ENCODE results near the gene SYNJ1. TPM values are rescaled to one million over a fixed set of nuclear protein-coding genes. Genes with fewer than 3 reads are reported as not detected.

SYNJ1 gene
- total RNA-seq, 1 donor from 2014 or later, result 4.1 TPM

- H2AFZ ChIP-seq (replicated peaks), result peak overlapping the region; percentile 80
- peak overlapping the region; percentile 98 for H3K4me3 Mint-ChIP-seq
- peaks cover 37% of the 10 kb centered on the region for H3K4me1 Mint-ChIP-seq
- no peaks in the 10 kb centered on the region for H3K27me3 ChIP-seq
- H3K4me3 ChIP-seq, result peak overlapping the region; percentile 94
- no peak for TF ChIP-seq CTCF (IDR thresholded peaks at IDR 0.05)
- TF ChIP-seq EZH2phosphoT487 (IDR thresholded peaks at IDR 0.05), result no peak
- TF ChIP-seq EZH2 (IDR thresholded peaks at IDR 0.05), result no peak
- peaks cover 5% of the 10 kb centered on the region for H3F3A ChIP-seq (ENCODE audit: low read depth)
- H3K9me3 Mint-ChIP-seq, result no peaks in the 10 kb centered on the region
- H4K20me1 ChIP-seq (ENCODE audit: low read depth), result peaks cover 35% of the 10 kb centered on the region
- peak overlapping the region; percentile 94 for H3K4me2 ChIP-seq
- H3K27ac ChIP-seq, result no peak overlapping the region
- H3K9ac ChIP-seq, result peak overlapping the region; percentile 13
- H3K27me3 Mint-ChIP-seq (ENCODE audit: insufficient read depth, low read depth), result peaks cover 10% of the 10 kb centered on the region
- peaks cover 51% of the 10 kb centered on the region for H3K79me2 ChIP-seq (ENCODE audit: low read depth)
- H3K4me1 ChIP-seq, result peaks cover 21% of the 10 kb centered on the region
- peaks cover 14% of the 10 kb centered on the region for H3K36me3 Mint-ChIP-seq
- peak; percentile 19 for DNase-seq (ENCODE audit: low spot score)
- peaks cover 17% of the 10 kb centered on the region for H3K36me3 ChIP-seq
- H3K9me3 ChIP-seq (ENCODE audit: low read depth), result no peaks in the 10 kb centered on the region
- peak overlapping the region; percentile 99 for H3K27ac Mint-ChIP-seq
Observed at GRCh38 chr21:32772281-32773047, 44.7 kb upstream of the SYNJ1 start.

GRCh38 chr21:32770871-32771523, 43.2 kb upstream of the SYNJ1 start:
- peak overlapping the region; percentile 89 for H2AFZ ChIP-seq (replicated peaks)
- H3K4me1 Mint-ChIP-seq, result peaks cover 40% of the 10 kb centered on the region
- H3K9me3 ChIP-seq (ENCODE audit: low read depth), result no peaks in the 10 kb centered on the region

GRCh38 chr21:32768530-32768929, 40.7 kb upstream of the SYNJ1 start:
- no peak overlapping the region for H3K9ac ChIP-seq
- peaks cover 89% of the 10 kb centered on the region for H3K79me2 ChIP-seq (ENCODE audit: low read depth)
- H3K9me3 ChIP-seq (ENCODE audit: low read depth), result no peaks in the 10 kb centered on the region
- no peak overlapping the region for H3K27ac ChIP-seq
- H3K4me2 ChIP-seq, result peak overlapping the region; percentile 98
- Mint-ChIP-seq H3K36me3 (peaks cover 35% of the 10 kb centered on the region), H3K4me1 (peaks cover 45% of the 10 kb centered on the region), H3K4me3 (peak overlapping the region; percentile 1), H3K27me3 (ENCODE audit: insufficient read depth, low read depth) (peaks cover 10% of the 10 kb centered on the region), H3K27ac (no peak overlapping the region), H3K9me3 (no peaks in the 10 kb centered on the region)
- no peak for DNase-seq (ENCODE audit: low spot score)
- no peaks in the 10 kb centered on the region for H3K27me3 ChIP-seq
- H4K20me1 ChIP-seq (ENCODE audit: low read depth), result peaks cover 69% of the 10 kb centered on the region
- TF ChIP-seq EZH2 (IDR thresholded peaks at IDR 0.05), result no peak
- TF ChIP-seq CTCF (IDR thresholded peaks at IDR 0.05), result no peak
- TF ChIP-seq EZH2phosphoT487 (IDR thresholded peaks at IDR 0.05), result no peak
- peak overlapping the region; percentile 94 for H3K4me3 ChIP-seq
- H3K36me3 ChIP-seq, result peaks cover 20% of the 10 kb centered on the region
- H3K4me1 ChIP-seq, result peaks cover 21% of the 10 kb centered on the region
- peaks cover 5% of the 10 kb centered on the region for H3F3A ChIP-seq (ENCODE audit: low read depth)
- no peak overlapping the region for H2AFZ ChIP-seq (replicated peaks)

More at GRCh38 chr21:32770871-32771523, 43.2 kb upstream of the SYNJ1 start:
- Histone ChIP-seq H3K27me3 (no peaks in the 10 kb centered on the region), H3K4me2 (peak overlapping the region; percentile 98), H3K4me3 (peak overlapping the region; percentile 94), H3F3A (ENCODE audit: low read depth) (peaks cover 5% of the 10 kb centered on the region), H3K27ac (peak overlapping the region; percentile 95), H3K36me3 (peaks cover 17% of the 10 kb centered on the region), H3K79me2 (ENCODE audit: low read depth) (peaks cover 65% of the 10 kb centered on the region), H4K20me1 (ENCODE audit: low read depth) (peaks cover 50% of the 10 kb centered on the region), H3K9ac (peak overlapping the region; percentile 93), H3K4me1 (peaks cover 21% of the 10 kb centered on the region)
- TF ChIP-seq EZH2phosphoT487 (IDR thresholded peaks at IDR 0.05), result no peak
- TF ChIP-seq EZH2 (IDR thresholded peaks at IDR 0.05), result no peak
- TF ChIP-seq CTCF (IDR thresholded peaks at IDR 0.05), result no peak
- peak overlapping the region; percentile 98 for H3K27ac Mint-ChIP-seq
- peak; percentile 84 for DNase-seq (ENCODE audit: low spot score)
- peaks cover 10% of the 10 kb centered on the region for H3K27me3 Mint-ChIP-seq (ENCODE audit: insufficient read depth, low read depth)
- peak overlapping the region; percentile 100 for H3K4me3 Mint-ChIP-seq
- H3K9me3 Mint-ChIP-seq, result no peaks in the 10 kb centered on the region
- H3K36me3 Mint-ChIP-seq, result peaks cover 25% of the 10 kb centered on the region

All from neural progenitor cell (in vitro differentiated cells).